Nephron (organoid): ENCODE data around the gene PROB1.
A peak's percentile ranks its signal among the peaks of the same experiment; 100 is the strongest.

Source experiments
- H3K27ac Mint-ChIP-seq, 3 experiments: 2 replicates each; pipeline ENCODE4 v1.8.0; 2020; ENCODE audit warnings: mixed read lengths in 3 of 3, mild to moderate bottlenecking in 2 of 3, moderate library complexity in 1 of 3
- H3K27me3 Mint-ChIP-seq: 2 replicates; pipeline ENCODE4 v1.8.0; 2021; ENCODE audit warnings: low read depth, mild to moderate bottlenecking, moderate library complexity, mixed read lengths
- H3K36me3 Mint-ChIP-seq: 2 replicates; pipeline ENCODE4 v1.8.0; 2020; ENCODE audit warnings: low read depth, mixed read lengths
- H3K4me1 Mint-ChIP-seq: 2 replicates; pipeline ENCODE4 v1.8.0; 2020; ENCODE audit warnings: mixed read lengths
- H3K4me3 Mint-ChIP-seq, 3 experiments: 2 replicates each; pipeline ENCODE4 v1.8.0; 2020; ENCODE audit warnings: mild to moderate bottlenecking in 3 of 3, mixed read lengths in 3 of 3, moderate library complexity in 2 of 3
- H3K9me3 Mint-ChIP-seq: 2 replicates; pipeline ENCODE4 v1.8.0; 2020; ENCODE audit warnings: mixed read lengths
- CTCF ChIP-seq, 3 experiments: fragments of 200-600 bp; sonication (generic); IDR thresholded peaks; one replicate each; pipeline ENCODE4 v1.5.0; 2021; ENCODE audit warnings: antibody characterized with exemption in 3 of 3; ENCODE audit not compliant: unreplicated experiment in 3 of 3

PROB1 gene

GRCh38 chr5:139371482-139372435 is 23.1 kb downstream of the PROB1 start:
- no peaks in the 10 kb centered on the region for H3K27me3 Mint-ChIP-seq

GRCh38 chr5:139369181-139369580 is 25.7 kb downstream of the PROB1 start:
- H3K27ac Mint-ChIP-seq, result peak overlapping the region; percentile 38 to 67 (median 57)
- TF ChIP-seq CTCF (IDR thresholded peaks at IDR 0.05; ENCODE audit: unreplicated experiment in 3 of 3), result no peak
- no peaks in the 10 kb centered on the region for H3K9me3 Mint-ChIP-seq
- H3K4me3 Mint-ChIP-seq, result no peak overlapping the region
- H3K36me3 Mint-ChIP-seq, result peaks cover 58% of the 10 kb centered on the region
- H3K4me1 Mint-ChIP-seq, result peaks cover 25% of the 10 kb centered on the region
- H3K27me3 Mint-ChIP-seq, result no peaks in the 10 kb centered on the region

More at GRCh38 chr5:139371482-139372435, 23.1 kb downstream of the PROB1 start:
- Mint-ChIP-seq H3K9me3 (no peaks in the 10 kb centered on the region), H3K4me3 (no peak overlapping the region), H3K4me1 (peaks cover 19% of the 10 kb centered on the region), H3K36me3 (peaks cover 48% of the 10 kb centered on the region), H3K27ac (peak overlapping the region in 1 of 3 experiments; percentile 17)
- no peak for TF ChIP-seq CTCF (IDR thresholded peaks at IDR 0.05; ENCODE audit: unreplicated experiment in 3 of 3)

- no peaks in the 10 kb centered on the region for H3K27me3 Mint-ChIP-seq
- peak overlapping the region; percentile 57 to 67 (median 64) for H3K27ac Mint-ChIP-seq
- TF ChIP-seq CTCF (IDR thresholded peaks at IDR 0.05; ENCODE audit: unreplicated experiment in 3 of 3), result peak in 2 of 3 experiments; percentile 8 to 22
- peaks cover 26% of the 10 kb centered on the region for H3K4me1 Mint-ChIP-seq
- H3K4me3 Mint-ChIP-seq, result no peak overlapping the region
- H3K36me3 Mint-ChIP-seq, result peaks cover 64% of the 10 kb centered on the region
- no peaks in the 10 kb centered on the region for H3K9me3 Mint-ChIP-seq
Observed at GRCh38 chr5:139368613-139369012, 26.3 kb downstream of the PROB1 start.

- H3K9me3 Mint-ChIP-seq, result no peaks in the 10 kb centered on the region
- H3K36me3 Mint-ChIP-seq, result peaks cover 55% of the 10 kb centered on the region
- no peak overlapping the region for H3K4me3 Mint-ChIP-seq
- H3K27ac Mint-ChIP-seq, result peak overlapping the region; percentile 31 to 77 (median 66)
- no peak for TF ChIP-seq CTCF (IDR thresholded peaks at IDR 0.05; ENCODE audit: unreplicated experiment in 3 of 3)
- H3K4me1 Mint-ChIP-seq, result peaks cover 27% of the 10 kb centered on the region
- H3K27me3 Mint-ChIP-seq, result no peaks in the 10 kb centered on the region
Observed at GRCh38 chr5:139364466-139364865, 30.4 kb downstream of the PROB1 start.

- Mint-ChIP-seq H3K27ac (peak overlapping the region; percentile 31 to 77 (median 66)), H3K4me1 (peaks cover 23% of the 10 kb centered on the region), H3K4me3 (no peak overlapping the region), H3K27me3 (no peaks in the 10 kb centered on the region), H3K9me3 (no peaks in the 10 kb centered on the region), H3K36me3 (peaks cover 55% of the 10 kb centered on the region)
- no peak for TF ChIP-seq CTCF (IDR thresholded peaks at IDR 0.05; ENCODE audit: unreplicated experiment in 3 of 3)
Observed at GRCh38 chr5:139363937-139364336, 31.0 kb downstream of the PROB1 start.
